PC-3 (cell line): ENCODE data around the gene PTP4A2. TPM values are rescaled to one million over a fixed set of nuclear protein-coding genes. Genes with fewer than 3 reads are reported as not detected.

Experiments
- ATAC-seq: fragments of 200-7000 bp; cut with Tn5 transposase; 2 replicates; pipeline ENCODE4 v1.9.1; 2020; ENCODE audit warnings: mild to moderate bottlenecking, moderate library complexity
- BruUV-seq: library from RNA; stranded (reverse); fragments of 400-500 nt; replicated peaks from 2 replicates; lab custom pipeline; 2021; lab: Mats Ljungman, UMichigan
- CTCF ChIA-PET: fragments of 300-600 bp; sonication (Branson Sonifier 250); formaldehyde crosslinking; loops from one replicate; lab custom pipeline; 2022; ENCODE audit warnings: antibody characterized with exemption; lab: Charles Lee
- POLR2A ChIA-PET: fragments of 300-600 bp; sonication (Branson Sonifier 250); formaldehyde crosslinking; loops from one replicate; lab custom pipeline; 2022; ENCODE audit warnings: antibody characterized with exemption; ENCODE audit not compliant: unreplicated experiment; lab: Charles Lee
- DNase-seq: peaks from one replicate; pipeline ENCODE4 v3.0.0-alpha.2; 2015
- H2AFZ ChIP-seq: fragments of 300-600 bp; sonication (generic); 2 replicates; pipeline ENCODE4 v1.6.0; 2016; ENCODE audit warnings: antibody characterized with exemption, low read length
- H3F3A ChIP-seq: fragments of 300-600 bp; sonication (generic); one replicate; pipeline ENCODE4 v1.6.0; 2017; ENCODE audit warnings: antibody characterized with exemption, low read length, control low read depth, mild to moderate bottlenecking; ENCODE audit not compliant: unreplicated experiment
- H3K27ac ChIP-seq: fragments of 300-600 bp; sonication (generic); 2 replicates; pipeline ENCODE4 v1.5.1; 2016; ENCODE audit warnings: mild to moderate bottlenecking, low read length
- H3K27me3 ChIP-seq: fragments of 300-600 bp; sonication (generic); 2 replicates; pipeline ENCODE4 v1.6.1; 2016; ENCODE audit warnings: low read length, mixed read lengths
- H3K36me3 ChIP-seq: fragments of 300-600 bp; sonication (generic); 2 replicates; pipeline ENCODE4 v1.6.1; 2016; ENCODE audit warnings: low read depth, mixed run types, low read length, mixed read lengths
- H3K4me1 ChIP-seq: fragments of 300-600 bp; sonication (generic); 2 replicates; pipeline ENCODE4 v1.5.1; 2016; ENCODE audit warnings: low read length; ENCODE audit not compliant: insufficient read depth
- H3K4me2 ChIP-seq: fragments of 300-600 bp; sonication (generic); 2 replicates; pipeline ENCODE4 v1.6.0; 2016; ENCODE audit warnings: low read length
- H3K4me3 ChIP-seq: fragments of 300-600 bp; sonication (generic); 2 replicates; pipeline ENCODE4 v1.5.1; 2016; ENCODE audit warnings: mild to moderate bottlenecking, low read length, mixed read lengths
- H3K79me2 ChIP-seq: fragments of 300-600 bp; sonication (generic); 2 replicates; pipeline ENCODE4 v1.6.1; 2017; ENCODE audit warnings: low read length, mixed read lengths
- H3K9ac ChIP-seq: fragments of 300-600 bp; sonication (generic); 2 replicates; pipeline ENCODE4 v1.6.0; 2016; ENCODE audit warnings: mild to moderate bottlenecking, low read length
- H3K9me2 ChIP-seq: fragments of 300-600 bp; sonication (generic); replicated peaks from 2 replicates; pipeline ENCODE4 v1.6.1; 2016; ENCODE audit warnings: mixed run types, low read length, mixed read lengths
- H3K9me3 ChIP-seq: fragments of 300-600 bp; sonication (generic); 2 replicates; pipeline ENCODE4 v1.6.1; 2016; ENCODE audit warnings: low read length, mixed read lengths
- H4K20me1 ChIP-seq: fragments of 300-600 bp; sonication (generic); 2 replicates; pipeline ENCODE4 v1.6.1; 2016; ENCODE audit warnings: low read length, mixed read lengths
- CTCF ChIP-seq: fragments of 300-600 bp; sonication (generic); conservative IDR thresholded peaks from 2 replicates; pipeline ENCODE4 v1.5.1; 2017; ENCODE audit warnings: antibody characterized with exemption, low read depth, mild to moderate bottlenecking, low read length
- EZH2 ChIP-seq: fragments of 300-600 bp; sonication (generic); IDR thresholded peaks from one replicate; pipeline ENCODE4 v1.6.1; 2017; ENCODE audit warnings: antibody characterized with exemption, mild to moderate bottlenecking, low read length; ENCODE audit not compliant: unreplicated experiment
- EZH2phosphoT487 ChIP-seq: fragments of 300-600 bp; sonication (generic); IDR thresholded peaks from 2 replicates; pipeline ENCODE4 v1.6.1; 2018; ENCODE audit warnings: mild to moderate bottlenecking, antibody characterized with exemption, low read length, borderline replicate concordance
- intact Hi-C: fragments of 100-400 bp; cut with micrococcal nuclease; formaldehyde crosslinking; loops from 2 replicates; pipeline ENCODE4 v1.9.0; 2023
- total RNA-seq: library from RNA; depleted of rRNA; stranded (reverse); fragments of >200 nt; gene quantifications from 2 replicates; pipeline ENCODE4 v1.2.3, GENCODE V29; 2014

The PTP4A2 gene
- total RNA-seq, 1 experiment from 2014 or later = 335 TPM

GRCh38 chr1:31924839-31925238 is 13.3 kb downstream of the PTP4A2 start:
- peaks cover 15% of the 10 kb centered on the region for H3K4me1 ChIP-seq
- CTCF ChIA-PET = interaction anchor here (1.0 kb wide), 1 partner anchor 31 kb away, joined by 3 read pairs; no protein-coding TSS in a partner anchor

GRCh38 chr1:31923901-31924535 is 14.2 kb downstream of the PTP4A2 start:
- Histone ChIP-seq H3F3A (no peaks in the 10 kb centered on the region), H3K4me2 (no peak overlapping the region), H4K20me1 (peaks cover 72% of the 10 kb centered on the region), H3K4me1 (peaks cover 15% of the 10 kb centered on the region), H3K27ac (no peak overlapping the region), H3K79me2 (peaks cover 100% of the 10 kb centered on the region), H3K9me3 (no peaks in the 10 kb centered on the region), H2AFZ (no peak overlapping the region), H3K27me3 (no peaks in the 10 kb centered on the region), H3K9ac (no peak overlapping the region), H3K36me3 (peaks cover 15% of the 10 kb centered on the region), H3K4me3 (no peak overlapping the region), H3K9me2 (no peaks in the 10 kb centered on the region)
- CTCF ChIA-PET = interaction anchor here (1.0 kb wide), 1 partner anchor 32 kb away, joined by 3 read pairs; no protein-coding TSS in a partner anchor
- intact Hi-C loops = no loop called here
- BruUV-seq = no TSS peak
- ATAC-seq = 0 out of 2 replicates have a peak, but pooled peaks have one; percentile 15
- POLR2A ChIA-PET = no interaction called here
- no peak for DNase-seq
- TF ChIP-seq EZH2phosphoT487 (no peak), EZH2 (no peak), CTCF (no peak)

More at GRCh38 chr1:31924839-31925238, 13.3 kb downstream of the PTP4A2 start:
- Histone ChIP-seq H3K4me3 (no peak overlapping the region), H3K9me3 (no peaks in the 10 kb centered on the region), H3K36me3 (peaks cover 10% of the 10 kb centered on the region), H3K79me2 (peaks cover 100% of the 10 kb centered on the region), H3F3A (no peaks in the 10 kb centered on the region), H3K4me2 (no peak overlapping the region), H3K9me2 (no peaks in the 10 kb centered on the region), H3K27me3 (no peaks in the 10 kb centered on the region), H2AFZ (no peak overlapping the region), H4K20me1 (peaks cover 75% of the 10 kb centered on the region), H3K9ac (no peak overlapping the region), H3K27ac (no peak overlapping the region)
- no peak for ATAC-seq
- intact Hi-C loops = no loop called here
- no TSS peak for BruUV-seq
- POLR2A ChIA-PET = no interaction called here
- DNase-seq = no peak
- TF ChIP-seq EZH2phosphoT487 (no peak), CTCF (no peak), EZH2 (no peak)

GRCh38 chr1:31920956-31921355 is 17.2 kb downstream of the PTP4A2 start:
- CTCF ChIA-PET = no interaction called here
- ATAC-seq = no peak

More at GRCh38 chr1:31920956-31921355, 17.2 kb downstream of the PTP4A2 start:
- no peak overlapping the region for H3K4me2 ChIP-seq
- H3K79me2 ChIP-seq = peaks cover 95% of the 10 kb centered on the region
- peaks cover 68% of the 10 kb centered on the region for H4K20me1 ChIP-seq
- no peaks in the 10 kb centered on the region for H3K4me1 ChIP-seq
- no peaks in the 10 kb centered on the region for H3F3A ChIP-seq
- no peak for TF ChIP-seq EZH2phosphoT487
- no peak for TF ChIP-seq EZH2
- TF ChIP-seq CTCF = no peak
- no peak overlapping the region for H2AFZ ChIP-seq
- H3K4me3 ChIP-seq = no peak overlapping the region
- POLR2A ChIA-PET = no interaction called here
- H3K9me2 ChIP-seq = no peaks in the 10 kb centered on the region
- DNase-seq = no peak
- no peak overlapping the region for H3K27ac ChIP-seq
- H3K36me3 ChIP-seq = peaks cover 30% of the 10 kb centered on the region
- intact Hi-C loops = no loop called here
- H3K9ac ChIP-seq = no peak overlapping the region
- no peaks in the 10 kb centered on the region for H3K9me3 ChIP-seq
- no TSS peak for BruUV-seq
- H3K27me3 ChIP-seq = no peaks in the 10 kb centered on the region
